GM12891 (cell line): ENCODE data around the gene TCF7L2.

Experiments used
- DNase-seq: peaks from one replicate; pipeline ENCODE4 v3.0.0; 2011; ENCODE audit warnings: low spot score; ENCODE audit not compliant: insufficient read length
- FAIRE-seq: peaks from 2 replicates; lab custom pipeline; 2011; peaks lifted over from hg19 to GRCh38; lab: Jason Lieb, UNC
- PAX5 ChIP-seq: IDR thresholded peaks from 2 replicates; pipeline ENCODE4 v1.6.1; 2011; ENCODE audit warnings: low read length, moderate library complexity, mild to moderate bottlenecking; ENCODE audit not compliant: insufficient read depth, severe bottlenecking
- POLR2A ChIP-seq: IDR thresholded peaks from 2 replicates; pipeline ENCODE4 v1.6.1; 2011; ENCODE audit warnings: low read depth, low read length, control low read depth
- POLR2AphosphoS5 ChIP-seq: IDR thresholded peaks from 2 replicates; pipeline ENCODE4 v1.6.1; 2011; ENCODE audit warnings: low read depth, low read length, control low read depth
- POU2F2 ChIP-seq: IDR thresholded peaks from 2 replicates; pipeline ENCODE4 v1.6.1; 2011; ENCODE audit warnings: low read depth, mild to moderate bottlenecking, control low read depth, low read length, moderate library complexity
- SPI1 ChIP-seq: IDR thresholded peaks from 2 replicates; pipeline ENCODE4 v1.6.1; 2011; ENCODE audit warnings: low read depth, low read length, control low read depth
- TAF1 ChIP-seq: IDR thresholded peaks from 2 replicates; pipeline ENCODE4 v1.6.1; 2011; ENCODE audit warnings: low read depth, low read length, control low read depth

TCF7L2 gene

GRCh38 chr10:112914288-112914952, 35.6 kb upstream of the TCF7L2 start:
- TF ChIP-seq POLR2A (no peak), TAF1 (no peak), SPI1 (no peak), POU2F2 (no peak), PAX5 (no peak), POLR2AphosphoS5 (no peak)
- DNase-seq = no peak
- FAIRE-seq = no peak

GRCh38 chr10:112915590-112916572, 34.2 kb upstream of the TCF7L2 start:
- TF ChIP-seq SPI1 (no peak), PAX5 (no peak), POU2F2 (no peak), POLR2AphosphoS5 (no peak), TAF1 (no peak), POLR2A (no peak)
- FAIRE-seq = no peak
- DNase-seq = no peak

- DNase-seq (no peak), FAIRE-seq (no peak)
- TF ChIP-seq POLR2AphosphoS5 = no peak
- no peak for TF ChIP-seq POU2F2
- TF ChIP-seq POLR2A = no peak
- TF ChIP-seq SPI1 = no peak
- no peak for TF ChIP-seq TAF1
- no peak for TF ChIP-seq PAX5
Measured at GRCh38 chr10:112917681-112918080, 32.4 kb upstream of the TCF7L2 start.

GRCh38 chr10:112918771-112919170, 31.3 kb upstream of the TCF7L2 start:
- TF ChIP-seq PAX5 = no peak
- no peak for TF ChIP-seq POLR2AphosphoS5
- no peak for TF ChIP-seq POU2F2
- no peak for TF ChIP-seq TAF1
- no peak for TF ChIP-seq SPI1
- no peak for TF ChIP-seq POLR2A
- FAIRE-seq (no peak), DNase-seq (no peak)

- no peak for DNase-seq
- no peak for FAIRE-seq
- TF ChIP-seq POLR2A (no peak), SPI1 (no peak), POU2F2 (no peak), POLR2AphosphoS5 (no peak), TAF1 (no peak), PAX5 (no peak)
Measured at GRCh38 chr10:112919721-112920120, 30.3 kb upstream of the TCF7L2 start.

GRCh38 chr10:112926906-112927688, 22.9 kb upstream of the TCF7L2 start:
- no peak for DNase-seq
- TF ChIP-seq PAX5 (no peak), TAF1 (no peak), POU2F2 (no peak), POLR2A (no peak), POLR2AphosphoS5 (no peak)
- FAIRE-seq = no peak

- TF ChIP-seq PAX5 = no peak
- no peak for TF ChIP-seq POLR2AphosphoS5
- TF ChIP-seq SPI1 = no peak
- TF ChIP-seq POU2F2 = no peak
- no peak for TF ChIP-seq POLR2A
- TF ChIP-seq TAF1 = no peak
- FAIRE-seq (no peak), DNase-seq (no peak)
Measured at GRCh38 chr10:112927980-112928379, 22.1 kb upstream of the TCF7L2 start.

GRCh38 chr10:112932658-112933057, 17.4 kb upstream of the TCF7L2 start:
- FAIRE-seq (no peak), DNase-seq (no peak)
- TF ChIP-seq SPI1 = no peak
- TF ChIP-seq POU2F2 = no peak
- no peak for TF ChIP-seq POLR2A
- TF ChIP-seq PAX5 = no peak
- no peak for TF ChIP-seq TAF1
- TF ChIP-seq POLR2AphosphoS5 = no peak

- TF ChIP-seq PAX5 = no peak
- TF ChIP-seq POU2F2 = no peak
- TF ChIP-seq TAF1 = no peak
- no peak for TF ChIP-seq SPI1
- TF ChIP-seq POLR2AphosphoS5 = no peak
- TF ChIP-seq POLR2A = no peak
- FAIRE-seq (no peak), DNase-seq (no peak)
Measured at GRCh38 chr10:112934193-112934592, 15.9 kb upstream of the TCF7L2 start.
